ENCODE results near the gene ZNF232. TPM values are rescaled to one million over a fixed set of nuclear protein-coding genes. Genes with fewer than 3 reads are reported as not detected.
A peak's percentile ranks its signal among the peaks of the same experiment; 100 is the strongest.
"Not testable (repeated sequence)": the region's sequence is repeated elsewhere in the genome, so short reads cannot be mapped to it uniquely, and the experiment has no call there.

The ZNF232 gene
- total RNA-seq, 4 donors from 2014 or later = 5.3 to 10.9 (median 7.0) TPM

DNA sequence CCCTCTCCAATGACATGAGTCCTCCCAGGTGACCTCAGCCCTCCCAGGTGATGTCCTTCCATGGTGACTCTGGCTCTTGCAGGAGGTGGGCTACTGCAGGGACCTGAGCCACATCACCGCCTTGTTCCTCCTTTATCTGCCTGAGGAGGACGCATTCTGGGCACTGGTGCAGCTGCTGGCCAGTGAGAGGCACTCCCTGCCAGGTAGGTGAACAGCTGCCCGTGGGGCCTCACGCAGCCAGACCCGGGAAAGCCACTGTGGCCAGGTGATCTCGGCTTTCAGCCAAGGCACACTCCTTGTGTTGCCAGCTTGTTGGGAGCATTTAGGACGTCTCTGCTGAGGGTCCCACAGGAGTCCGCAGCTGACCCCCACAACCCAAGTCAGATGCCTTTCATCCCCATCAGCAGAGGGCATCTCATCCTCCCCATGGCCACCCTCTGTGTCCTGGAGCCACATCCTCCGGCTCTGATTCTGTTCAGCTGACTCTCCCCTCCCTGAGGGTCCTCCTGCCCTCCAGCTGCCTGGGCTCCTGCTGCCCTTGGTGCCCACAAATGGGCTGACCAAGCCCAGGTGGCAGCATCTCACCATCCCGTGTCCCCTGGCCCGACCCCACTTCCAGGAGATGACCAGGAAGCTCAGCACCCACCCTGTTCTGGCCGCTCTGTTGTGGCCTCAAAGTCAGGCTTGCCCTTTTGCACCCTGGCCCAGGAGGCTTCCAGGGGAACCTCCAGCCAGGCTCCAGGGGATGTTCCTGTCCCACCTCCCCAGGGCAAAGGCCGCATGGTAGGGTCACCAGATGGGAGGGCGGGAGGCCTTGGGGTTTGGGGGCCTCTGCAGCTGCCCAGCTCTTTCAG lies 24.3 kb upstream of the ZNF232 start:
- no peak overlapping the region for H3K27ac ChIP-seq
- DNase-seq = peak in 1 of 3 donors; percentile 43
- H3K36me3 ChIP-seq = no peaks in the 10 kb centered on the region
- TF ChIP-seq, protein P1, sequence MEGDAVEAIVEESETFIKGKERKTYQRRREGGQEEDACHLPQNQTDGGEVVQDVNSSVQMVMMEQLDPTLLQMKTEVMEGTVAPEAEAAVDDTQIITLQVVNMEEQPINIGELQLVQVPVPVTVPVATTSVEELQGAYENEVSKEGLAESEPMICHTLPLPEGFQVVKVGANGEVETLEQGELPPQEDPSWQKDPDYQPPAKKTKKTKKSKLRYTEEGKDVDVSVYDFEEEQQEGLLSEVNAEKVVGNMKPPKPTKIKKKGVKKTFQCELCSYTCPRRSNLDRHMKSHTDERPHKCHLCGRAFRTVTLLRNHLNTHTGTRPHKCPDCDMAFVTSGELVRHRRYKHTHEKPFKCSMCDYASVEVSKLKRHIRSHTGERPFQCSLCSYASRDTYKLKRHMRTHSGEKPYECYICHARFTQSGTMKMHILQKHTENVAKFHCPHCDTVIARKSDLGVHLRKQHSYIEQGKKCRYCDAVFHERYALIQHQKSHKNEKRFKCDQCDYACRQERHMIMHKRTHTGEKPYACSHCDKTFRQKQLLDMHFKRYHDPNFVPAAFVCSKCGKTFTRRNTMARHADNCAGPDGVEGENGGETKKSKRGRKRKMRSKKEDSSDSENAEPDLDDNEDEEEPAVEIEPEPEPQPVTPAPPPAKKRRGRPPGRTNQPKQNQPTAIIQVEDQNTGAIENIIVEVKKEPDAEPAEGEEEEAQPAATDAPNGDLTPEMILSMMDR (IDR thresholded peaks at IDR 0.05) = no peak
- TF ChIP-seq POLR2A (IDR thresholded peaks at IDR 0.05) = no peak
- H3K4me1 ChIP-seq = no peaks in the 10 kb centered on the region
- H3K4me3 ChIP-seq = no peak overlapping the region
- H3K9me3 ChIP-seq = no peaks in the 10 kb centered on the region
- no peaks in the 10 kb centered on the region for H3K27me3 ChIP-seq

DNA sequence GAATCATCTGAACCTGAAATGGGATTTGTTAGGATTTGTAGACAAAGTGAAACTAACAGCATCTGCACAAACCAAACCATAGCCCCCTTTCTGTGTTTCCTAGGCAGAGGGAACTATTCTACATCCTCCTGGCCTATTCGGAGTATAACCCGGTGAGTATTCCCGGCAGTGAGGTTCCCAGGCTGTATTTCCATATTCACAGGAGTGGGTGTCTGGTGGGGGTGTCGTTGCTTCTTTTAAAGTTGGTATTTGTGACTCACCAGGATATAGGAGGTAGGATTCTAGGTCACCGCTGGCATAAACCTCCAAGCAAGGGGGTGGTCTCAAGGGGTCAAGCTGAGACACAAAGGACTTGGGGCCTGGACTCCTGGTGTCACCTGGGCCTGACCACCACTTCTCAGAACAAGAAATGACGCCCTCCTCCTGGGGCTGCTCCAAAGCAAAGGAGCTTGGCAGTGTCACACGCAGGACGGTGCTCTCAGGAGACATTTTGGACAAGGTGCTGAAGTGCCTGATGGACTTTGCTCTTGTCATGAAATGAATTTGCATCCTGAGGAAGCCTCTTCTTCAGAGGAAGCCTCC lies 23.5 kb upstream of the ZNF232 start:
- not testable (repeated sequence) for H3K27me3 ChIP-seq, H3K9me3 ChIP-seq, H3K27ac ChIP-seq, H3K4me3 ChIP-seq, H3K36me3 ChIP-seq, H3K4me1 ChIP-seq
- peak in 1 of 3 donors; percentile 19 for DNase-seq

DNA sequence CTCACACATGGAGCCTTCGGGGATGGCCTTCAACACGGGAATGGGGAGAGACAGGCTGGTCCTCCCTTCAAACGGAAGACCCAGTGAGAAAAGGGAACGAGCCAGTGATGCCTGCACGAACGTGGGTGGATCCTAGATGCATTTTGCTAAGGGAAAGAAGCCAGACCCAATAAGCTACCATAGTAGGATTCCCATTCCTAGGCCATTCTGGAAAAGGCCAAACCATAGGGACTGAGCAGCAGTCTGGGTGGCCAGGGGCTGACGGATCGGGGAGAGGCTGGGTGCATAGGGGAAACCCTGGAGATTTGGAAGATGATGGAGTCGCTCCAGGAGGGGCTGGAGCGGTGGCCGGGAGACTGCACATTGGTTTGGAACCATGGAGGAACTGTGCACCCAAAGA lies 22.9 kb upstream of the ZNF232 start:
- H3K27ac ChIP-seq, H3K9me3 ChIP-seq, H3K36me3 ChIP-seq, H3K27me3 ChIP-seq, H3K4me3 ChIP-seq, DNase-seq, H3K4me1 ChIP-seq: not testable (repeated sequence)

DNA sequence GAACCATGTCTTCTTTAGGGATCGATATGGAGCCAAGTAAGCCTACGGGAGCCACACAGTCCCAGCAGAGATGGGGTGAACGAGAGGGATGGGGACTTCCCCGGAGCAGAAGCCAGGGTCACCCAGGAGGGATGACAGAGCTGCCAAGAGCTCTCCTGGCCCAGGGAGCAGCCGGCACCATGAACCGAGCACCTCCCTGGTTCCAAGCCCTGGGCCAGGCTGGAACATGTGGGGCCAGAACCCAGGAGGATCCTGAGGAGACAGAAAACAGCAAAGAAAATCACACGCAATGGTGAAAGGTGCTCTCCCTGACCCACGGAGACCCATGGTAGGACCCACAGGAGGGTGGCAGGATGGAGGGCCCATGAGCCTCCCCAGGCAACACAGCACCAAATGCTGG lies 22.3 kb upstream of the ZNF232 start:
- not testable (repeated sequence) for H3K9me3 ChIP-seq, H3K4me1 ChIP-seq, H3K27me3 ChIP-seq, H3K4me3 ChIP-seq, H3K36me3 ChIP-seq, H3K27ac ChIP-seq
- DNase-seq = peak in 1 of 3 donors; percentile 21

DNA sequence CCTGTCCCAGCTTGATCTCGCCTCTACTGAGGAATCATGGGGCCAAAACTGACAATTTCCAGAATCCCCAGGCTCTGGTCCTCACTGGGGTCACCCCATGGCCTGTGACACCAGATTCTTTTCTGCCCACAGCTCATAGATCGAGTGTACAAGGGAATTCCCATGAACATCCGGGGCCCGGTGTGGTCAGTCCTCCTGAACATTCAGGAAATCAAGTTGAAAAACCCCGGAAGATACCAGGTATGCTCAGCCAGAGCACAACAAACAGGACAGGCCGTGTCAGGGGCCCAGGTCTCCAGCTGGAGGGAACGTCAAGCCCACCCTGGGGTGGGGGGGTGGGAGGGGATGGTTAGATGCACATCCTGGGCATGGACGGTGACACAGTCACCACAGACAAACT lies 21.6 kb upstream of the ZNF232 start:
- DNase-seq = peak in 1 of 3 donors; percentile 19
- H3K27ac ChIP-seq = no peak overlapping the region
- H3K27me3 ChIP-seq = no peaks in the 10 kb centered on the region
- TF ChIP-seq, protein P1 (IDR thresholded peaks at IDR 0.05) = no peak
- no peak for TF ChIP-seq POLR2A (IDR thresholded peaks at IDR 0.05)
- H3K4me1 ChIP-seq = no peaks in the 10 kb centered on the region
- no peak overlapping the region for H3K4me3 ChIP-seq
- H3K9me3 ChIP-seq = no peaks in the 10 kb centered on the region
- no peaks in the 10 kb centered on the region for H3K36me3 ChIP-seq

DNA sequence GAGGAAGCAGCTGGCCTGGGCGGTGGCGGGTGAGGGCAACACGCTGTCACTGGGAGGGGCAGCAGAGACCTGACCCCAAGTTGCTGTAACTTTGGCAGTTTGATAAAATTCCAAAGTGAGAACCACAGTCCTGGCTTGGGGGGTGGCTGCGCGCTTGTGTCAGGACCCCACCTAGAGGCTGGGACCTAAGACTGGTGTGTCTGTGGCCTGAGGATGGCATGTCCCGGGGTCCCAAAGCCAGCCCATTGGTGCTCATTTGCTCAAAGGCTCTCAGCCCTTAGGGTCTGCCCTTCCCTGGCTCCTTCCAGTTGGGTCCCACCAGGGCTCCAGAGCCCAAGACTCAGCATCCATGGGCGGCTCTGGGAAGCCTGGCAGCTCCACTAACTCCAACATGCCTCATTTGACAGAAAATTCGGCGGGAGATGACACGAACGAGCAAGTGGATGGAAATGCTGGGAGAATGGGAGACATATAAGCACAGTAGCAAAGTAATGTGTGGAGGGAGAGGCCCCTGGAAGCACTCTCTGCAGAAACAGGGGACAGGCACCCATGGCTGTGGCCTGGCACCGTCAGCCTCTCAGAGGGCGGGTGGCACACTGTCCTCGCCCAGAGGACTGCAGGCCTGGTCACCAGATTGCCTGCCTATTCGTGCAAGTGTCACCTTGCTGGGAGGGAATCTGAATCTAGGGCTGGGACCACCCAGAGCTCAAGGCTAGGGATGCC lies 21.0 kb upstream of the ZNF232 start:
- peak in 1 of 3 donors; percentile 26 for DNase-seq

DNA sequence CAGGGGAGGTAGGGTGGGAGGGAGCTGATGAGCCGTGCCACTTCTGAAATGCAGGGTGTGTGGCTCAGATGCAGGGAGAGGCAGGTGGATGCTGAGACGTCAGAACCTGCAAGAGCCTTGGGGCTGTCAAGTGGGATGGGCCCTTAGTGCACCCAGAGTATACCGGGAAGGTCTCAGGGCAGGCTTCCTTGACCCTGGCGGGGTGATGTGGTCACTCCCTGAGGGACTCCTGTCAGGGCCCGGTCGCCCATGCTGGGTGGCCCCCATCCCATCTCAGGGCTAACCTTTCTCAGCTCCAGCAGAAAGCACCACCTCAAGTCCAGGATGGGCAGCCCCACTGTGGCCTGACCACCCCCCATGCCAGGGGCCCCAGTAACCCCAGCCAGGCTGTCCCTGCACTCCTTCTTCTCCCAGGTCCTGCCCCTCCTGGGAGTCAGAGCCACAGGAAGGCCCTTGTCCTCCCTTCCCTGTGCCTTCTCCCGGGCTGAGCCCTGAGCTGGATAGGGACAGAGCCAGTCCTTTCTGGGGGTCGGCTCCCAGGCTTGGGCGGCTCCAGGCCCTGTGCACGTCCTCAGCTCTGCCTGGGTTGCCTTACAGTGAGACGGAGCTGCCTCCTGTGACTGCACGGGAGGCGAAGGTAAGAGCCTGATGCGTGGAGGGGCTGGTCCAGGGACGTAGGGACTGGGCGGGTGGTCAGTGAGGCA lies 20.3 kb upstream of the ZNF232 start:
- DNase-seq = peak in 1 of 3 donors; percentile 42
- not testable (repeated sequence) for H3K4me3 ChIP-seq, H3K36me3 ChIP-seq, H3K27ac ChIP-seq, H3K4me1 ChIP-seq, H3K27me3 ChIP-seq, H3K9me3 ChIP-seq

More for the DNA sequence above, 21.0 kb upstream of the ZNF232 start:
- not testable (repeated sequence) for H3K4me1 ChIP-seq, H3K36me3 ChIP-seq, H3K4me3 ChIP-seq, H3K9me3 ChIP-seq, H3K27ac ChIP-seq, H3K27me3 ChIP-seq
